GF-D8 (cell line): ENCODE results near the gene SLC25A23.
"Not testable (repeated sequence)": the region's sequence is repeated elsewhere in the genome, so short reads cannot be mapped to it uniquely, and the experiment has no call there.

Source experiments
- DNase-seq: peaks from one replicate; lab custom pipeline; 2025; lab: John Stamatoyannopoulos, UW

The SLC25A23 gene

GRCh38 chr19:6459262-6460098, at the start of gene SLC25A23:
SLC25A23 (minus strand) TSS chr19:6459792; CDS start chr19:6459628, 164 bp downstream.
- peak; percentile 20 for DNase-seq

- DNase-seq: not testable (repeated sequence)
These were observed 48.6 kb upstream of the SLC25A23 start for GRCh38 chr19:6508028-6508771.

DNA sequence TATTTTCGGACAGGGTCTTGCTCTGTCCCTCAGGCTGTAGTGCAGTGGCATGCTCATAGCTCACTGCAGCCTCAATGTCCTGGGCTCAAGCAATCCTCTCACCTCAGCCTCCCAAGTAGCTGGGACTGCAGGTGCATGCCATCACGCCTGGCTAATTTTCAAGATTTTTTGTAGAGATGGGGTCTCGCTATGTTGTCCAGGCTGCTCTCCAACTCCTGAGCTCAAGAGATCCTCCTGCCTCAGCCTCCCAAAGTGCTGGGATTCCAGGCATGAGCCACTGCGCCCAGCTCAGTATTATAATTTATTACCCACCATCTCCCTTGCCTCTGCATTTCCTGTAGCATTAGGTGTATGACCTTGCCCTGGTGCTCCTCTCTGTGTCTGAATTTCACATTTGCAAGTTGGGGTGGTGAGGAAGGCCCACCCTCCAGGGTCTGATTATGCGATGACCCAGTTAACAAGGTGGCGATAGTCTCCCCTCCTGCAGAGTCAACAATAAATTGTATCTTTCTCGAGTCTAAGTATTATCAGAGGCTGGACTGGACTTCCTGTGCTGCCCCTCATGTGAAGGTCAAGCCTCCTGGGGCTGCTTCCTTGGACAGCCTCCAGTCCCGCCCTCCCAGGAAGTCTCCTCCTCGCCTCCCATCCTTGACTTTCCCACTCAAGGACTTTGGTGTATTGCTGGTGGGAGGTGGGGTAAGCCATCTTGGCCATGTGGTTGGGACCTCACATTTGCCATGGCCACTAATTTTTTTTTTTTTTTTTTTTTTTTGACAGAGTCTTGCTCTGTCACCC, 44.0 kb upstream of the SLC25A23 start:
- DNase-seq: no peak

GRCh38 chr19:6501740-6502648, 42.4 kb upstream of the SLC25A23 start, which contains the start of gene TUBB4A:
TUBB4A (minus strand) TSS chr19:6502309; CDS start chr19:6502212, 97 bp downstream.
- DNase-seq: no peak

DNA sequence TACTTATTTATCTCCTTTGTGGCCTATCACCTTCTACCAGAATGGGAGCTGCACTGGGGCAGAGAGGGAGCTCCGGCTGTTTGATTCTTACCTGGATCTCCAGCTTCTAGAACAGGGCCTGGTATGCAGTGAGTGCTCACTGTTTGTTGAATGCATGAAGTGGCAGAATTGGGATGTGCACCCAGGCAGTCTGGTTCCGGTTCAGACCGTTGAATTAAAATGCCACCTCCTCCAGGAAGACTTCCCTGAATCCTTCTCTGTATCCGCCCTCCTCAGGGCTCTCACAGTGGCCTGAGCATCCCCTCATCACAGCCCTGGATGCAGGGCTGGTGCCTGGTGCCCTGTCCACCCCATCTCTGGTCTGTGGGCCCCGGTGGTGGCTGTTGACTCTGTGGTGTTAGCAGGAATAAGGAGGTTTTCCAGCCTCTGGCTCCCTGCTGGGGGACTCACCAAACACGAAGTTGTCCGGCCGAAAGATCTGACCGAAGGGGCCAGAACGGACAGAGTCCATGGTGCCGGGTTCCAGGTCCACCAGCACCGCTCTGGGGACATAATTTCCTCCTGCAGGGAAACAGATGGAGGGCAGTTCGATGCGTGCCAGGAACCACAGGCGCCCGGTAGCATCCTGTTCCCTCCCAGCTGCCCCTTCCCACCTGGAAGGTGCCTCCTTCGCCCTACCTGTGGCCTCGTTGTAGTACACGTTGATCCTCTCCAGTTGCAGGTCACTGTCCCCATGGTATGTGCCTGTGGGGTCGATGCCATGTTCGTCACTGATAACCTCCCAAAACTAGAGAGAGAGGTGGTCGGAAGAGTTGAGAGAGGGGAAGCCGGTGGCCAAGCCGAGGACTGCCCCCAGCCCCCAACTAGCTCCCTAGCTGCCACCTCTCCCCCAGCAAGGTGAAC, 41.5 kb upstream of the SLC25A23 start:
- no peak for DNase-seq

DNA sequence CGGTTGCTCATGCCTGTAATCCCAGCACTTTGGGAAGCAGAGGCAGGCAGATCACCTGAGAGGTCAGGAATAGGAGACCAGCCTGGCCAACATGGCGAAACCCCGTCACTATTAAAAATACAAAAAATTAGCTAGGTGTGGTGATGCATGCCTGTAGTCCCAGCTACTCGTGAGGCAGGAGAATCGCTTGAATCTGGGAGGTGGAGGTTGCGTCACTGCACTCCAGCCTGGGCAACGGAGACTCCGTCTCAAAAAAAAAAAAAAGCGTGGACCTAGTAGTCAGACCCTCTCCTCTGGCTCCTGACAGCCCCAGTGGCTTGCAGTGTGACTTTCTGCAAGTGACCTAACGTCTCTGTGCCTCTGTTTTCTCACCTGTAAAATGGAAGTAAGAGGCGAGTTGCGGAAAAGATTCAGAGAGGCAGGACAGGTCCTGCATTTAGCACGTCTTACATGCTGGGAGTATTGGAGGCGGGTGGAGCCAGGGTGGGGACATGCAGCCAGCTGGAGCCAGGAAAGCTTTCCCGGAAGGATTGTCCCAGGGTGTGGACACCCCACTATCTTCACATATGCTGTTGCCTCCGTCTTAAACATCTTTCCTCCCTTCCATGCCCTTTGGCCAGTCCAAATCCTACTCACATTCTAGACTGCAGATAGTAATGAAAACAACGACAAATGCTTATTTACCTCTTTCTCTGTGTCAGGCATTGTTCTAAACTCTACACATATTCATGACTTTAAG, 39.6 kb upstream of the SLC25A23 start:
- DNase-seq: no peak

- DNase-seq: peak; percentile 27
These were observed 38.9 kb upstream of the SLC25A23 start for GRCh38 chr19:6498294-6499036.

GRCh38 chr19:6495947-6496346, 36.4 kb upstream of the SLC25A23 start:
- no peak for DNase-seq

GRCh38 chr19:6494438-6495036, 34.9 kb upstream of the SLC25A23 start:
- no peak for DNase-seq

DNA sequence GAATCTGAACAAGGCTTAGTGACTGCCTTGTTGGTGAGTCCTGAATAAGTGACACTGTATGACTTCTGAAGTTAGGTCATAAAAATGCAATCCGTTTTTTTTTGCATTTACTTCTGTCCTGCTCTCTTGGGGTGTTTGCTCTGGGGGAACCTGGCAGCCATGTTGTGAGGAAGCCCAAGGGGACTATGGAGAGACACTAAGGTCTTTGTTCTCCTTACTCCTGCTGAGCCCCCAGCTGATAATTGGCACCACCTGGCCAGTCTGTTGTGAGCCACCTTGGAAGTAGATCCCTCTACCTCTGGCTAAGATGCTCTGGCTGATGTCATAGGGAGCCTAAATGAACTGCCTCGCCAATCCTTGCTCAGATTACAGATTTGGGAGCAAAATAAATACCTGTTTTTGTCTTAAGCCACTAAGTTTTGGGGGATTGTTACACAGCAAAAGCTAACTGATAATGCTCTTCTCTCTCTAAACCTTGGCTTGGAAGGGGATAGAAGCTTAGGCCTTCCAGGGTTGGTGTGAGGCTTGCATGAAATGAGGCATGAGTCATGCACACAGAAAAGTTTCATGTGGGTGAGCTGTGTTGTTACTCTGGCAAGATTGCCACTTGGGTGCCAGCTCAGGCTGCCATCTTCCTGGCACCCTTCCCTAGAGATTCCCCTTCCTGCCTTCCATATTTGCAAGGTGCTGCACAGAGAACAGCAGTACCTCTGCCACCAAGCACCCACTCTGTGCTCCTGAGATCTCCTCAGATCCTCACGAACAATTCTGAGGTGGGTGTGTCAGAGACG, 32.4 kb upstream of the SLC25A23 start:
- DNase-seq: no peak

DNA sequence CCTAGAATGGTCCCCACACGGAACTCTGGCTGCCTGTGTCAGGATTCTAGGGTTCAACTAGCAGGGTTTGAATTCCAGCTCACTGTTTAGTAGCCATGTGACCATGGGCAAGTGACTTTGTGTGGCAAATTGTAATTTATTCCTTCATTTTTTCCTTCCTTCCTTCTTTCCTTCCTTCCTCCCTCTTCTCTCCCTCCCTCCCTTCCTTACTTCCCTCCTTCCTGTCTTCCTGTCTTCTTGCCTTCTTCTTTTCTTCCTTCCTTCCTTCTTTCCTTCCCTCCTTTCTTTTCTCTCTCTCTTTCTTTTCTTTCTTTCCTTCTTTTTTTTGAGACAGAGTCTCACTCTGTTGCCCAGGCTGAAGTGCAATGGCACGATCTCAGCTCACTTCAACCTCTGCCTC, 30.5 kb upstream of the SLC25A23 start:
- no peak for DNase-seq

DNA sequence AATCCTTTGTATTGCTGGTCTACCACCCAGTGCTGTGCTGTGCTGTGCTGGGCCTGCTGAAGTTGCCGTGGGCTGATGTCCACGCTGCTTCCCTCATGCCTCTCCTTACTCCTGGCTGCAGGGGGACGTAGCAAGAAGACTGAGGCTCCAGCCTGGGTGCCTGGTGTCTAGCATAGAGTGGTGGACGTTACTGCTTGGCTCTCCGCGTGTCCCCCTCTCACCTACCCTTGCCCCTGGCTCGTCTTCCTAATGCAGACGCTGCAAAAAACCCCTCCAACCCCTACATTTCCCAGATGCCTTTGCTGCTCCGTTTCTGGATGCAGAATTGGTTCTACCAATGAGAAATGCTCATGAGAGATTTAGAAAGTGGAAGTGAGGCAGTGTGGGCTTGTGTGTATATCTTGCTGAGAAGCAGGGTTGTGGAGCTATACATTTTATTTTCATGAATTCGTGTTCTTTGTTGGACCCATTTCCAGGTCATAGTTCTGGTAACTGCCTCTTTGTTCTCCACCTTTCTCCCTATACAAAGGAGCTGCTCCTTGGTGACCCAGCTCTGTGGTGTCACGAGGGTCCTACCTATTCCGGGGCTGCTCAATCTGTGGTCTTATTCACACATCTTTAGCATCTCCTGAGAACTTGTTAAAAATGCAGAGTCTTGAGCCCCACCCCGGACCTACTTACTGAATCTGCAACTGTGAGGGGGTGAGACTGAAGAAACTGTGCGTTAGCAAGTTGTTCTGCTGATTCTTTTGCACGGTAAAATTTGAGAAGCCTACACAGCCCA, 29.9 kb upstream of the SLC25A23 start:
- DNase-seq: no peak

DNA sequence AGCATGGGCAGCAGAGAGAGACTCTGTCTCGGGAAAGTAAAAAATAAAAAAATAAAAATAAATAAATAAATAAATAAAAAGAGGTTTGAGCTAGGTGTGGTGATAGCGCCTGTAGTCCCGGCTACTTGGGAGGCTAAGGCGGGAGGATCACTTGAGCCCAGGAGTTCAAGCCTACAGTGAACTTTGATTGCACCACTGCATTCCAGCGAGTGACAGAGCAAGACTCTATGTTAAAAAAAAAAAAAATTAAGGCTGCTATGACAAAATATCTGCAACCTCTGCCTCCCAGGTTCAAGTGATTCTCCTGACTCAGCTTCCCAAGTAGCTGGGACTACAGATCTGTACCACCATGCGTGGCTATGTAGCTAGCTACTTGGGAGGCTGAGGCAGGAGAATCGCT, 25.2 kb upstream of the SLC25A23 start:
- no peak for DNase-seq

- DNase-seq: no peak
These were observed 24.6 kb upstream of the SLC25A23 start for GRCh38 chr19:6484230-6484629.

DNA sequence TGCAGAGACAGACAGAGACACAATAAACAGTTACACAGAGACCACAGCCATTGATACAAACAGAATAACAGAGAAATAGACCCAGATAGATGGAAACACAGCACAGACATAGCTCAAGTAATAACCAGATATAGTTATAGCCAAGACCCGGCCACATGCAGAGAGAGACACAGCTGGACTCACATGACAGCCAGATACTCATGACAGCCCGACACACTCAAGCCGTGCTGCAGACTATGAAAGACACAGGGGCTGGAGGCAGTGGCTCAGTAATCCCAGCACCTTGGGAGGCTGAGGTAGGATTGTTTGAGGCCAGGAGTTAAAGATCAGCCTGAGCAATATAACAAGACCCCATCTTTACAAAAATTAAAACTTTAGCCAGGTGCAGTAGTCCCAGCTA, 23.6 kb upstream of the SLC25A23 start:
- DNase-seq: no peak

- DNase-seq: no peak
These were observed 22.7 kb upstream of the SLC25A23 start for GRCh38 chr19:6482343-6482686.
